H1 (cell line): ENCODE data around the gene SNAP29. TPM values are rescaled to one million over a fixed set of nuclear protein-coding genes. Genes with fewer than 3 reads are reported as not detected.

Source experiments
- GTF2F1 ChIP-seq: IDR thresholded peaks from 2 replicates; pipeline ENCODE4 v1.6.1; 2012; ENCODE audit warnings: low read depth, low read length, improper control_type of control experiment, borderline replicate concordance
- polyA plus RNA-seq, 7 experiments: library from polyadenylated mRNA; depleted of rRNA in 3 of 7; stranded (reverse) in 5 of 7; unstranded in 2 of 7; fragments of >200 nt in 5 of 7; fragments of 200-250 nt in 2 of 7; gene quantifications; 1 replicate in 5 of 7; 2 replicates in 1 of 7; 4 replicates in 1 of 7; pipeline versions ENCODE4 v1.2.1 to v1.2.3, GENCODE V29; 2011 to 2013; ENCODE audit warnings: missing spikeins in 2 of 7, mixed read lengths in 2 of 7
- total RNA-seq: library from RNA; stranded (reverse); fragmentation: NEBNext Ultra II Directional; extraction: Animal tissue kit (Norgen Biotek cat#: 25700); gene quantifications from 2 replicates; pipeline ENCODE4 v1.2.1, GENCODE V29; 2021

The SNAP29 gene
- total and polyA plus RNA-seq, 2 of the 8 experiments (the other 6 are each of a cell fraction or from before 2014, with no cell fraction given), result 11.8 to 15.0 TPM

GRCh38 chr22:20816559-20816958 is 42.2 kb upstream of the SNAP29 start (continued):
- no peak for TF ChIP-seq GTF2F1
